ENCODE data around the gene PLXNC1. TPM values are rescaled to one million over a fixed set of nuclear protein-coding genes. Genes with fewer than 3 reads are reported as not detected.

The PLXNC1 gene
- total RNA-seq, 4 donors from 2014 or later: 4.8 to 6.8 (median 6.2) TPM

DNA sequence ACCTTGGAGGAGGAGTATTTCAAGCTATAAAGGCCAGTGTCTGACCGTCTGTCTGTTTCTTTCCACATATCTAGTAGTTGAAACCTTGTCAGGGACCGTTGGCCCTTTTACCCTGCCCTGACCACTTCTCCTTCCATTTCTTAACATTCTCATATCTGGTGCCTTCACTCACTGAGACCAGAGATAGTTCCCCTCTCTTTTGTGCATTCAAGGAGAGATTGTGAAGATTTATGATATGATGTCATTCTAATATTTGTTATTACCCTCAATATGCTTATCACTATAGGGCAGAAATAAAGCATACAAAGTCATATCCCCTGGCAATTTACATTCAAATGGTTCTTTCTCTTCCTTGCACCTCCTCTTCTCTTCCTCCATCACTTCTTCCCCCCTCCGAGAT is 83.3 kb downstream of the PLXNC1 start:
- no peak for ATAC-seq
- 78 to 100% methylated on average over 3 of the region's 3 CpGs for WGBS, 2 donors (ENCODE audit: low coverage in 1 of 2)
- Histone ChIP-seq H3K27me3 (no peaks in the 10 kb centered on the region), H3K4me1 (no peaks in the 10 kb centered on the region), H3K4me3 (no peak overlapping the region), H3K27ac (no peak overlapping the region), H3K36me3 (no peaks in the 10 kb centered on the region), H3K9me3 (no peaks in the 10 kb centered on the region)
- TF ChIP-seq EP300 (IDR thresholded peaks at IDR 0.05) (no peak), POLR2AphosphoS5 (IDR thresholded peaks at IDR 0.05) (no peak), POLR2A (IDR thresholded peaks at IDR 0.05) (no peak)
- TF ChIP-seq, protein P1, sequence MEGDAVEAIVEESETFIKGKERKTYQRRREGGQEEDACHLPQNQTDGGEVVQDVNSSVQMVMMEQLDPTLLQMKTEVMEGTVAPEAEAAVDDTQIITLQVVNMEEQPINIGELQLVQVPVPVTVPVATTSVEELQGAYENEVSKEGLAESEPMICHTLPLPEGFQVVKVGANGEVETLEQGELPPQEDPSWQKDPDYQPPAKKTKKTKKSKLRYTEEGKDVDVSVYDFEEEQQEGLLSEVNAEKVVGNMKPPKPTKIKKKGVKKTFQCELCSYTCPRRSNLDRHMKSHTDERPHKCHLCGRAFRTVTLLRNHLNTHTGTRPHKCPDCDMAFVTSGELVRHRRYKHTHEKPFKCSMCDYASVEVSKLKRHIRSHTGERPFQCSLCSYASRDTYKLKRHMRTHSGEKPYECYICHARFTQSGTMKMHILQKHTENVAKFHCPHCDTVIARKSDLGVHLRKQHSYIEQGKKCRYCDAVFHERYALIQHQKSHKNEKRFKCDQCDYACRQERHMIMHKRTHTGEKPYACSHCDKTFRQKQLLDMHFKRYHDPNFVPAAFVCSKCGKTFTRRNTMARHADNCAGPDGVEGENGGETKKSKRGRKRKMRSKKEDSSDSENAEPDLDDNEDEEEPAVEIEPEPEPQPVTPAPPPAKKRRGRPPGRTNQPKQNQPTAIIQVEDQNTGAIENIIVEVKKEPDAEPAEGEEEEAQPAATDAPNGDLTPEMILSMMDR (IDR thresholded peaks at IDR 0.05): no peak

DNA sequence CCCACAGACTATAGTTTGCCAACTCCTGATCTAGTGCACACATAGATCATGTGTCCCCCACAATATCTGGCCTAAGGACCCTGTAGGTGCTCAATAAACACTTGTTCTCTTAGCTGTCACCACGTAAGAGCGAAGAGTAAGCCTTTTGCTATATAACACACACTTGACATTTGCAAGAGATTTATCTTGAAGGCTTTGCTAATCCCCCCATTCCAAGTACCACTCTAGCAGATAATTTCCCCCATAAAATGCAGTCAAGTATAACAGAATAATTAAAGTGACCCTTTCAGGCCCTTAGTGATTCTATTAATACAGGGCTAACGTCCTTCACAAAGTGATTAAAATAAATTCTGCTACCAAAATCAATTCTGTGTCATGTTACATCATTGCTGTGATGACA is 87.5 kb downstream of the PLXNC1 start:
- 81 to 82% methylated on average over 2 to 3 of the region's 3 CpGs for WGBS, 2 donors (ENCODE audit: low coverage in 1 of 2)
- Histone ChIP-seq H3K27ac (no peak overlapping the region), H3K4me1 (no peaks in the 10 kb centered on the region), H3K4me3 (no peak overlapping the region), H3K36me3 (no peaks in the 10 kb centered on the region), H3K27me3 (no peaks in the 10 kb centered on the region), H3K9me3 (no peaks in the 10 kb centered on the region)
- no peak for ATAC-seq
- TF ChIP-seq EP300 (IDR thresholded peaks at IDR 0.05): no peak
- TF ChIP-seq POLR2A (IDR thresholded peaks at IDR 0.05): no peak
- TF ChIP-seq POLR2AphosphoS5 (IDR thresholded peaks at IDR 0.05): no peak
- TF ChIP-seq, protein P1 (IDR thresholded peaks at IDR 0.05): no peak

DNA sequence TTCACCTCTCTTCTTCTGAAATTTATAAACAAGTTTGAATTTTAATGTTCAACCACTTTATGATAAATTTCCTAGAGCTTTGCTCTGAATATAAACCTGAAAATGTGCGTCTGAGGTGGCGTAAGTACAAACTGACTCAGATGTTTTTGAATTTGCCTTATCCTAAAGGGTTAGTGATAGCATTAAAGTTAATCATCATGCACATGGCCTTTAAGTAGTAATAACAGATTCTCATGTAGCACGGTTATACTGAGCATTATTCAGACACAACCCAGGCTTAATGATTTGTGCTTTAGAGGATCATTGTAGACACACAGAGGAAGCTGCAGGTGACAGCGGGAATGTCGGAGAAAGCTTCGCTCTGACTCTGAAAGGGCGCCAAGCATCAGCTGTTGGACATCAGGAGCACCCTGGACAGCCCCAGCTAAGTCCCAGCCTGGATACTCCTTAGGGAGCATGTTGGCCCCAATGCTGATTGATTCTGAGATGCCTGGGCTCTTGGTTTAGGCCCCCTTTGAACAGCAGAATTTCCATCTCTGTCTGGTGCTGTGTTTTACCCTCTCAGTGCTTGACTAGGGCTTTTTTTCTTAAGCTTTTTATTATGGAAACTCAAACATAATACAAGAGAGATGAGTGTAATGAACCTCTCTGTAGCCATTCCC is 91.1 kb downstream of the PLXNC1 start:
- Histone ChIP-seq H3K36me3 (no peaks in the 10 kb centered on the region), H3K27ac (no peak overlapping the region), H3K9me3 (no peaks in the 10 kb centered on the region), H3K4me1 (no peaks in the 10 kb centered on the region), H3K27me3 (no peaks in the 10 kb centered on the region), H3K4me3 (no peak overlapping the region)
- TF ChIP-seq EP300 (IDR thresholded peaks at IDR 0.05) (no peak), POLR2AphosphoS5 (IDR thresholded peaks at IDR 0.05) (no peak)
- no peak for ATAC-seq
- WGBS, 2 donors (ENCODE audit: low coverage in 1 of 2): 72 to 89% methylated on average over 3 to 6 of the region's 7 CpGs

DNA sequence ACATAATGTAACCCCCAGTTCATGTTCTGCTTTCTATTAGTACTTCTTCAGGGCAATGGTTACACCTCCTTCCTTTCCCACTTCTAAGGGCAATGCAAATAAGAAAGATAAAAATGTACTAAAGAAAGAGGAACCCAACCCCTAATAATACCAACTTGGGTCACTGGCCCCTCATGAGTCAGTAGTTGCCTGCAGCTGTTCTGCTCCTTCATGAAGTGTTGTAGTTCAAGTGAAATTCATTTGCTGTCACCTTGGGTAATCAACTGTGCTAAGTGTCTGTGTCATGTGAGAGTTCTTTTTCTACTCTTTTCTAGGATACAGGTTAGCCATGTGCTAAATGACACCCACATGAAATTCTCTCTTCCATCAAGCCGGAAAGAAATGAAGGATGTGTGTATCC is 91.8 kb downstream of the PLXNC1 start:
- H3K9me3 ChIP-seq: no peaks in the 10 kb centered on the region
- no peaks in the 10 kb centered on the region for H3K36me3 ChIP-seq
- WGBS, 2 donors (ENCODE audit: low coverage in 1 of 2): 100% methylated on average over 1 of the region's 1 CpG
- H3K27ac ChIP-seq: no peak overlapping the region
- ATAC-seq: no peak
- H3K27me3 ChIP-seq: no peaks in the 10 kb centered on the region
- no peaks in the 10 kb centered on the region for H3K4me1 ChIP-seq
- TF ChIP-seq, protein P1 (IDR thresholded peaks at IDR 0.05): no peak
- TF ChIP-seq EP300 (IDR thresholded peaks at IDR 0.05) (no peak), POLR2A (IDR thresholded peaks at IDR 0.05) (no peak), POLR2AphosphoS5 (IDR thresholded peaks at IDR 0.05) (no peak)
- H3K4me3 ChIP-seq: no peak overlapping the region

DNA sequence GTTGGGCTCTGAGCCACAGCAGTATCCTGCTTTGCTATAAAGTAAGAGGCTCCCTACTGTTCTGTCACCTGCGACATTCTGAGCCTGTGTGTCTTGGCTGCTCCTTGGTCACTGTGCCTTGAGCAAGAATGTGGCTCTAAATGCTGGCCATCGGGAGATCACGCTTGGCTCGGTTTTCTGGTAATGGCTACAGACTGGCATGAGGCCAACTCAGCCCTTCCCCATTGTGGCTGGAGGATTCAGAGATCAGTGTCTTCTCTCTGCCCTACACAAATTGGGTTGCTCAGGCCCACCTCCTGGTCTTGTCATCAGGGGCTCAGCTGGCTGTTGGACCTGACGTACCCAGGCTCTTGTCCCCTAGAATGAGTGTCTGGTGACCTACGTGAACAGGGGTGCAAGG is 94.5 kb downstream of the PLXNC1 start:
- Histone ChIP-seq H3K27ac (no peak overlapping the region), H3K4me1 (no peaks in the 10 kb centered on the region), H3K9me3 (no peaks in the 10 kb centered on the region), H3K4me3 (no peak overlapping the region), H3K27me3 (no peaks in the 10 kb centered on the region), H3K36me3 (no peaks in the 10 kb centered on the region)
- ATAC-seq: no peak
- TF ChIP-seq POLR2A (IDR thresholded peaks at IDR 0.05): no peak
- no peak for TF ChIP-seq POLR2AphosphoS5 (IDR thresholded peaks at IDR 0.05)
- no peak for TF ChIP-seq EP300 (IDR thresholded peaks at IDR 0.05)
- TF ChIP-seq, protein P1 (IDR thresholded peaks at IDR 0.05): no peak
- WGBS, 2 donors (ENCODE audit: low coverage in 1 of 2): 60 to 67% methylated on average over 1 to 2 of the region's 6 CpGs
